ENCODE results near the gene ALOX12.

DNA sequence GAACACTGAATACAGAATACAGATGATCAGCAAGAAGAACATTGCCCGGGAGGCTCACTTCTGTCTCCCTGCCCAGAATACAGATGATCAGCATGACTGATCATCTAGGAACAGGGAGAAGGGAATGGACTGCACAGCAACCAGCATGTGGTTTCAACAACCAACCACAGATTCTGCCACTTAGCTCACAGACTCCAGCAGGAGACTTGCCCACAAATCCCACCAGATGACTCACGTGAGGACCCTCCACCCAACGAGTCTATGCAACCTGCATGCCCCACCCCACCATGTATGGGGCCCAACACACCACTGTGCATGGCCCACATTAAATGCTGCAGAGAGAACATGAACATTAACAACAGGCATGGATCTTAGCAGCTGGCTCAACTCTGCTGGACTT is 36.1 kb upstream of the ALOX12 start:
- TF ChIP-seq POLR2A (IDR thresholded peaks at IDR 0.05; ENCODE audit: low read length): no peak
- no peak for TF ChIP-seq GATA1 (IDR thresholded peaks at IDR 0.05; ENCODE audit: low read depth, low read length)

Data from erythroblast (primary cell).